NCI-H2029 treated with DMSO at 0.1 percent for 48 hours (cell line): ENCODE measurements around the gene PPIL1.

Experiments used
- DNase-seq: peaks from one replicate; lab custom pipeline; 2025; lab: John Stamatoyannopoulos, UW

PPIL1 gene

DNA sequence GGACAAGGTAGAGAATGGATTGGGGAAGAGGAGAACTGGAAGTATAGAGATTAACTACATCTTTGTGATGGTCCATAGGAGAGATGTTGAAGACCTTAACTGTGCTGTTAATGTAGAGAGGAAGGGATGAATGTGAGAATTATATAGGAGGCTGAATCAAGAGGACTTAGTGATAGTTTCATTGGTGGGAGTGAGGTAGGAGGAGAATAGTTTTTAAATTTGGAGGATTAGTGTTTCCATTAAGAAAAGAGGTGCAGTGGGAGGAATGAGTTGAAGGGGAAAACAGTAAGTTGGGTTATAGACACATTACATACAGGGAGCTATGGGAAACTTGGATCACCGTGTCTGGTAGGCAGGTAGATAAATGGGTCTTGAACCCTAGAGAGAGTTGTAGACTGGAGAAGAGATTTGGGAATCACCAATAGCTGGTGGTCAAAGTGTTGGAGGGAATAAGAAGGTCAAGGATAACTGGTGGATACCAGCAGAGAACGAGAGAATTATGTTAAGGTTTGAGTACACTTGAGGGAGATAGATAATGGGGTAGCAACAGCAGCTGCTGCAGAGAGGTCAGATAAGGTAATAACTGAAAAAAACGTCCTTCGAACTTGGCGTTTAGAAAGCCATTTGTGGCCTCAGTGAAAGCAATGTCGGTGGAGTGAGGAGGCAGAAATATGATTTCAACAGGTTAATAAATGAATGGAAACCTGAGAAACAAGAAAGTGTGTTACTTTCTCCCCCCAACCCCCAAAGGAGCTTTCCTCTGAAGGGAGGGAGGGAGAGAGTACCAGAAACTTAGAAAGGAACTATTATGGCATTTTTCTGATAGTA, 14.3 kb upstream of the PPIL1 start:
- DNase-seq: no peak

DNA sequence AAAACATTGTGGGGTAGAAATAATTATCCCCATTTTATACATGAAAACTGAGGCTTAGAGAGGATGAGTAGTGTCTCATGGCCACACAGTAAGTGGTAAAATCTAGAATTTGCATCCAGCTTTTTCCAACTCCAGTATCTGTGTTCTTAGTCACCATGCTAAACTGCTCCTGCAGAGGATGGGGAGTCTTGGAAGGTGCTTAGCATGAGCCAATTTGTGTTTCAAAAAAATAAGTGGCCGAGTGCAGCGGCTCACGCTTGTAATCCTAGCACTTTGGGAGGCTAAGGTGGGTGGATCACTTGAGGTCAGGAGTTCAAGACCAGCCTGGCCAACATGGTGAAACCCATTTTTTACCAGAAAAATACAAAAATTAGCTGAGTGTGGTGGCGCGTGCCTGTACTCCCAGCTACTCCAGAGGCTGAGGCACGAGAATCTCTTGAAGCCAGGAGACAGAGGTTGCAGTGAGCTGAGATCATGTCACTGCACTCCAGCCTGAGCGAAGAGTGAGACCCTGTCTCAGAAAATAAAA, 13.6 kb upstream of the PPIL1 start:
- DNase-seq: no peak

DNA sequence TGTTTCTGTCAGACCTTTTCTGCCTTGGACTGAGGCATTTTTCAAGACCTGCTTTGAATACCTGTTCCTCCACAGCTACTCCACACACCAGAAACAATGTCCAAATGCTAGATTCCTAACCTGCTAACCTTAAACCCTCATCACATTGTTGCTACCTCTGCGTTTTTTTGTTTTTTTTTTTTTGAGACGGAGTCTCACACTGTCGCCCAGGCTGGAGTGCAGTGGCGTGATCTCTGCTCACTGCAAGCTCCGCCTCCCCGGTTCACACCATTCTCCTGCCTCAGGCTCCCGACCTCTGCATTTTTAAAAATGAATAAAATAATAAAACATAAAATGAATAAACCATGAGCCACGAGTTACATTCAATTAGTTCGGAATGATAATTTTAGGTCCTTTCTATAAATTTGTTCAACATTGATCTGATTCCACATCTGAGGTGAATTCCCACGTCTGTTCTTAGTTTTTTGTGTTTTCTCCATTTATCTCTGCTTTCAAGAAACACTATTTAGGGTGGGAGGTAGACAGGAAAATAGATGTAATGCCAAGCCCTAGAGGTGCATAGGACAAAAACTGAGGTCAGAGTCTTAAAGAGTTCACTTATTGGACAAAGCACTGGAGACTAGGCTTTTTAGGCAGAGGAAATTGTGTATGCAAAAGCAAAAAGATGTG, 12.5 kb upstream of the PPIL1 start:
- no peak for DNase-seq

DNA sequence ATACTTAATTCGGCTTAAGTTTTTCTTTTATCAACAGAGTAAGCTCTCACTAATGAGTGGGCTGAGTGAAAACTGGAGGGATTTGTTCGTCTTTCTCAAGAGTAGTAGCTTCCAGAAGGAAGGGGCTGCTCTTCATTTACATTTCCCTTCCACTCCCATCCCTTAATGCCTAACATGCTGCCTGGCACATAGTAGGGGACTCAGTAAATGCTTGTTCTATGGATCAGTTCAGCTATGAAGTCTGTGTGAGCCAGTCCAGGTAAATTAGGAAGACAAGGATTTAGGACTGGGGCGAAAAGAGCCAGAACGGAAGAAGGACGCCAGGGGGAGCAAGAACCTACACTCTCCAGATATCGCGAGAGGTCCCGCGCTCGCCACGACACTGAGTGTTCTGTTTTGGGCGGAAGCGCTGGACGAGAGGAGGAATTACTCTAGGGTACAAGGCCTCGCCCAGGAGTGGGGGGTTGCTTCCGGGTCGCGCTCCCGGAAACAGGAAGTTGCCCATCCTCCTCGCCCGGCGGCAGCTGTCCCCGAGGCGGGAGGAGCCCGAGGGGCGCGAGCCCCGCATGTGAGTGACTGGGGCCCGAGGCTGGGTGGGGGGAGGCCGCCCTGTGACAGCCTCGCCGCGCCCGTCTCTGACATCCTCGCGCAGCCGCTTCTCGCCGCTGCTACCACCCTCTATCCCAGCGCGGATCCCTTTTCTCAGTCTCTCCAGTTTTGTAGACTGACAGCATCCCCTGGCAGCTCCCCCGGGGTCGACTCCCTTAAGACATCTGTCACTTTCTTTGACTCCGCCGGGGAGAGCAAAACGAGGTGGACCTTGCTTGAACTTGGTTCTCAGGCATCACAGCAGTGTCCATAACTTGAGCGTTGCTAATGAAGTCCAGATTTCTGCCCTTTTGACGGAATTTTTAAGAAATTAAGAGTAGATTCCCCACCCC, 11.1 kb upstream of the PPIL1 start, which contains the start of gene C6orf89:
C6orf89 (plus strand) TSS at position 492 of the 941 bp plus-strand sequence. CDS start 13,493 bp downstream, outside the sequence.
- DNase-seq: peak; percentile 94

DNA sequence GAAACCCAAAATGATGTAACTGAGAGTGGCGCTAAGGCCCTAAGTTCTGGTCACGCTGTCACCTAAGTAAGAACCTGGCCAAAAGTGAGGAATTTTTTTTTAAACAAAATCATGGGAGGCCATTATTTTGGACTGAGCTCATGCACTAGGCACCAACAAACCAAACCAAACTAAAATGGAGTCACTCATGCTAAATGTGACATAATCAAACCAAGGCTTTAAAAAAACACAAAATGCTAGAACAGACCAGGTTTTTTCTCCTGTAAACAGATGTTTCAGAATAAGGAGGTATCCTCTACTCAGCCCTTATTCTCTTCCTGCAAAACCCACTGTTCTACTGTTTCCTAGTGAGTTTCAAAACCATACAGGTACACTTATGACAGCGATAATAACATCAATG, 10.0 kb upstream of the PPIL1 start:
- DNase-seq: no peak

DNA sequence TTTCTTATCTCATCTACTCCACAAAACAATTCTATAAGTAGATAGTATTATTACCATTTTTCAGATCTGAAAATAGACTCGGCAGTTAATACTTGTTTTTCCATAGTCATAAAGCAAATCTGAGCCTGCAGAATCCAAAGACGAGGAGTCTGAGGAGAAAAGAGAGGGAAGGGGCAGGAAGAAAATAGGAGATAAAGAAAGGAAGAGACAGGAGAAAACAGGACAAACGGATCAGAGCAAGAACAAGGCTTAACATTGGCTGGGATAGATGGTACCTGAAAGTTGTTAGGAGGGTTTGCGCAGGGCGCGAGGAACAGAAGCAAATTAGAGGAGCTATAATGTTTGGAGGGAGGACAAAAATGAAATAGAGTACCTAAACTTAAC, 639 bp upstream of the PPIL1 start:
- no peak for DNase-seq

DNA sequence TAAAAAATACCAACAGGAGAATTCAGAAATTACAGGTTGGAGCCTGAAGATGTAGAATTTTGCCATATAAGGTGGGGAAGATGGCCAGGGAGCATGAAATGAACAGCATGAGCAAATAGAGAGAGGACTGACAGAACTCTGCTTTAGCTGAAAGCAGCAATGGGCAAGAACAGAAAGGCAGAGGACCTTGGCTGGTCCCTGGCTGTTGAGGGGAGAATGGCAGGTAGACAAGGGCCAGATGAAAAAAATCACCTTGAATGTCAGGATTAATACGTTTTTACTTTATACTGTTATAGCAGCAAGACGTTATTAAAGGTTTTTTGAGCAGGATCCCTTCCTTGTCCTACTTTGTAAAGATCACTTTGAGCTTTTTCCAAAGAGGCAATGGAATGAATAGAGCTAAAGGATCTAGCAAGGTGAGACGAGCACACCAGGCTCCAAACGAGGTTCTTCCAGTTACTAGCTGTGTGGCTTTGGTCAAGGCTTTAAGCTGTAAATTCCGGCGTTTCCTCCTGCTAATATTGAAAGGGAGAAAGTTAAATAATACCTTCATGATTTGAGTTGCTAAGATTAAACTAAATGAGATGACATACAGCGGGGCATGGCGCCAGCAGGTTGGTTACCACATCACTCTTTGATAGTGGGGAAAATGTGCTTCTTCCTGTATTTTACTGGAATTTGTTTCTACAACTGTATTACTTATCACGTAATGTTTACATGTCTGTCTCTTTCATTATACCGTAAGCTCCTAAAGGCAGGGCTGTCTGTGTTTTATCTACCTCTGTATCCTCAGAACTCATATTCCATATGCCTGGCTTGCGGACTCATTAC, 776 bp downstream of the PPIL1 start:
- DNase-seq: peak; percentile 25

DNA sequence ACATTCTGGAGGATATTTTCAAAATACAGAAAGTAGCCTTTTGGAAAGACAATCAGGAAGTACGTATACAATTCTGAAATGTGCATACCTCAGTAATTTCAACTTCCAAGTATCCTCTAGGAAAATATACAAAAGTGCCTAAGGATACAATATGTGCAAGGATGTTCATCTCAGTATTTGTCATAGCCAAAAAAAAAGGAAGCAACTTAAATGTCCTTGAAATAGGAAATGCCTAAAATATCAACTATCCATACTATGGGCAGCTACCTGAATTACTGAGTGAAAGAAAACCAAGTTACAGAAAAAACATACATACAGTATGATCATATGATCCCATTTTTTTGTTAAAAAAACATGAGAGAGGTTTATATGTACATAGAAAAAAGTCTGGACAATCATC, 1.5 kb downstream of the PPIL1 start:
- no peak for DNase-seq

DNA sequence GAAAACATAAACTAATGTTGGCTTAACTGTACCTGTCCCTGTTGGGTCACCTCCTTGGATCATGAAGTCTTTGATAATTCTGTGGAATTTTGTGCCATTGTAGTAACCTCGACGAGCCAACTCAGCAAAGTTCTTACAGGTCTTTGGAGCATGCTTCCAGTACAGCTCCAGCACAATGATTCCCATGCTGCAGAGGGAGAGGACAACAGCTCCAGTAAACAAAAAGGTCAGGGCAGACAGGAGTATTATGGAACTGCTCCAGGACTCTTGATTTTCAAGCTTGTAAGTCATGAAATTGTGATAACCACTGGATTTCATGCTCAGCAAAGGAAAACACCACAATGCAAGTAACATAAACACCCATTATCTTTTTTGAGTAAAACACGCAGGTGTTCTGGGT, 2.9 kb downstream of the PPIL1 start:
- DNase-seq: no peak

DNA sequence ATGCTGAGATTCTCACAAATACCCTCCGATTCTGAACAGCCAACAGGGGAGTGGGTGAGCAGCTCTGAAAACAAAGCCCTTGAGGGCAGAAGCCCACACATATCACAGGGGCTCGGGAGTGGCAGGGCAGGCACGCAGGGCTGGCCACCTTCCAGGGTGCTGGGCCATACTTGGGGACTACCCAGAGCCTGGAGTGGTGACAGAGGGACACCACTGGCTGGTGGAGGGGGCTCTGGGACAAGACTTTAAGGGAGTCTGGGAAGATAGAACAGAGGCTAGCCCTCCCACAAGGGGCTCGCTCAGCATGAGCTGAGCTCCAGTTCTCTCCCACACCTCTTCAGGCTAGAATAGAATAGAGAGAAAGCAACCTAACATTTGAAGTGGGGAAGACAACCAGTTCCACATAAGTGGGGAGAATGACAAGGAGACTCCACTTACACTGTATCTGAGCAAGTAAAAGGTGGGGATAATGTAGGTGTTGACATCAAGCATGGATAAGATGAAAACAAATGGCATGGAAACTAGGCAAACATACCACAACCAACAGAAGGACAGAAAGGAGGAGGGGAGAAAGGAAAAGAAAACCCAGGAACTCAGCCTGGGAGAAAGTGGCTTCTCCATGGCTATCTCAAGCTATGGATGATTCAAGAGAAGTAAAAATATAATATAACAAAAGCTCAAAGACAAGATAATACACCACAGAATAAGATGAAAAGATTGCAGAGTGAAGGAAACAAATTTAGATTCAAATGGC, 7.0 kb downstream of the PPIL1 start:
- DNase-seq: no peak

DNA sequence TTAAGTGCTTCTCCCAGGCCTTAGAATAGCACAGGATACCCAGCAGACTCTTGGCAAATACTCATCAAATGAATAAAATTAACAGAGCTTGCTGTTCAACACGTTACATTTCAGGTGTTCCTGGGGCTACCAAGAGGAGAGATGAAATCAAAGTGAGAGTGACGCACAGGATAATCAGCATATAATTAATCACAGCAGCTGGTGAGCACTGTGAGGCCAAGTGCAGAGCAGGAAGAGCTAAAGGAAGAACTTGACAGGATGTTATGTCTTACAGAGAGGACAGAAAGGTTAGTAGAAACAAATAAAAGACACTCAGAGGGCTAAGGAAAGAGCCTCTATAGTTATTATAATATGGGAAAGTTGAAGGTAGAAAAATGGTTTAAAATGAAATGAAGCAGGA, 8.8 kb downstream of the PPIL1 start:
- no peak for DNase-seq

DNA sequence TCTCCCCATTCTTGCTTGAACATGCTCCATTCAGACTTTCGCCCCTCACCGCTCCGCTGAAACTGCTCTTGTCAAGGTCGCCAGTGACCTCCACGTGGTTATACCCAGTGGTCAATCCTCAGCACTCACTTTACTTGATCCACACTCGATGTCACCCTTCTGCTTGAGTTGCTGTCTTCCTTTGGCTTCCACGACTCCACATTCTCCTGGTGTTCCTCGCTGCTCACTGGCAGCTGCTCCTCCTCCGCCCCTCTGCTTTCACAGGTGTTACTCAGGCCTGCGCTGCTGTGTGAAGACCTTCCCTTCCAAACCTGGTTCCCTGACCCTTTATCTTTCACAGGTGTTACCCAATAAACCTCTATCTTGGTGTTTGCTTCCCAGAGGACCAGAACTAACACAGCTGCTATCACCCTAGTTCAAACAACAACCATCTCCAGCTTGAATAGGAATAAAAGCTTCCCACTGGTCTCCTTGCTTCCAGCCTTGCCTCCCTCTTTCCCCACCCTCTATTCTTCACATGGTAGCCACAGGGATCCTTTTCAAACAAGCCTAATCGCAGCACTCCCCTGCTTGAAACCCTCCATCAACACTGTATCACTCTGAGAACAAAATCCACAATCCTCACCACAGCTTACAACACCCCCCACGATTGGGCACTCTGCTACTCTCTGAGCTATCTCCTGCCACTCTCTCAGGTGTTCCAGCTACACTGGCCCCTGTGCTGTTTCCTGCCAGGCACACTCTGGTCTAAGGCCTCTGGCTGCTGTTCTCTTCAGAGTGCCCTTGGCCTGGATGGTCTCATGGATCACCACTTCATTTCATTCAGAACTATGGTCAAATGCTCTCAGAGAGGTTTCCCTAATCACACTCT, 10.7 kb downstream of the PPIL1 start:
- no peak for DNase-seq

DNA sequence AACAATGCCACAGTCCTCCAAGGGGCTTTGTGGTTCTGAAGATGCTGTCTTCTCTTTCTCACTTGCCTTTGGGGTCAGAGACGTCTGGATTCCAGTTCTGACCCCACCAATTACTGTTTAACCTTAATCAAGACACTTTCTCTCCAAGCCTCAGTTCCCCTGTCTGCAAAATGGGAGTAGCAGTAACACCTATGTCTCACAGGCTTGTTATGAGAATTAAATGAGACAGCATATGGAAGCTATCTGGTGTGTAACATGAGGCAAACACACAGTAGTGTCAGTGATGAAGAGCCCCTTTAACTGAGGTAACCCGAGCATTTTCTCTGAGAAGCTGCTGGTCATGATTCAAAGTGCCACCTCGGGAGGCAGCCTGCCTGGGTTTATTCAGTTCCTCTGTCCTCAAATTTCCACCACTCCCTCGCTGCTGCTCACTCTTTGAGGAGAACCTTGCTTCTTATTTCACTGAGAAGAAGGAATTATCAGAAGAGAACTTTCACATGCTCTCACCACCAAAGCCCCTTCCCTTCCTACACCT, 11.7 kb downstream of the PPIL1 start:
- no peak for DNase-seq

DNA sequence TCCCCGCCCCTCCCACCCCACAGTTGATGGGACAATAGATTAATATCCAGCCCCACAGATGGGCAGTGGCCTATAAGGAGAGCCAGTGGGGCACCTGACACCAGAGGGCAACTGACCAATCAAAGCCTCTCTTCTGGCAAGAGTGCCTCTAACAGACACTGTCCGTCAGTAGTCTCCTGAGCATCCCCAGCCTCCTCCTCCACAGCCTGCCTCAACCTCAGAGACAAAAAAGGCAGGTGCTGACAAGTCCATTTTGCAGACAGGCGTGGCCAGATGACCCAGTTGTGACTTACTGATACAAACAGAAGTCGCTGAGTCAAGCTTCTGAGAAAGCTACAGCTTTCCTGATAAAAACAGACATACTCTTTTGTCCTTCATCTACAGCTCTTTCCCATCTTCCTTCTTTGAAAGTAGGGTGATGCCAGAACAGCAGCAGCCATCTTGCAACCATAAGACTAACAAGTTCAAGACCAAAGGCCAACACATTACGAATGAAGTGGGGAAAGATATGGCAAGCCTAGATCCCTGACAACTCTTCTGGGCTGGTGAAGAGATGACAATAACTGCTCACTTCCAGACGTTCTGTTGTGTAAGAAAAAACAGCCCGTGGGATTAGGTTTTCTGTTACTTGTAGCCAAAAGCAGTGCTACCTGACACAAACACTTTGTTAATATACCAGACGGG, 12.3 kb downstream of the PPIL1 start:
- DNase-seq: no peak

DNA sequence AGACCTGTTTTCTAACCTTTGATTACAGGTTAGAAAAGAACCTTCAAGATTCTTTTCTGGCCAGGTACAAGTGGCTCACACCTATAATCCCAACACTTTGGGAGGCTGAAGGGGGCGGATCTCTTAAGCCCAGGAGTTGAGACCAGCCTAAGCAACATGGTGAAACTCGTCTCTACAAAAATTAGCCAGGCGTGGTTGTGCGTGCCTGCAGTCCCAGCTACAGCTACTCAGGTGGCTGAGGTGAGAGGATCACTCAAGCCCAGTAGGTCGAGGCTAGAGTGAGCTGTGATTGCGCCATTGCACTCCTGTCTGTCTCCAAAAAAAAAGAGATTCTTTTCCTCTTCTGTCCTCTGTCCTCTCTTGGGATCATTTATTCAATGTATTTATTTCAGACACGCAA, 14.5 kb downstream of the PPIL1 start:
- no peak for DNase-seq

DNA sequence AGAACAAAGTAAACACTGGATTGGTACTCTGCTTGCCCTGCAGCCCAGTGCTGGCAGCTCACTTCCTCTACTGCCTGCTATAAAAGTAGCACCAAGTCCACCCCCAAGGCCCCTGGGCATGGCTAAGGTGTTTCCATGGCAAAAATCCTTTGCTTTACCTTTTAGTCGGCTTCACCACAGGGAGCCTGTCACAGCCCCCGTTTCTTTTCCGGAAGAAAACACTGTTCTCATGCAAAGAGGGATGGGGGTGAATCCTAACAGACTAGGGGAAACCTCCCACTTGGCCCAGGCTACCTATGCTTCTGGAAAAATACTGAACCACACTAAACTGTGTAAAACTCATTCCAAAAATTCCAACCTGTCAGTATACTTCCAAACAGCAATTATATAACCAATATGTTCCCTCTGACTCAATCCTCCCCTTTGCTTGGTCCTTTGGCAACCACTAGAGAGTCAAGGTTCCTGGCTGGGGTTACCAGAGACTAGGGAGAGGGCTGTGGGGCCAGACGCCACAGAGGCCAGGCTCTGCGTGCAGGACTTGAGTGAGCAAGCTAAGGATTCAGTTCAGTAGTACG, 16.1 kb downstream of the PPIL1 start:
- DNase-seq: no peak

DNA sequence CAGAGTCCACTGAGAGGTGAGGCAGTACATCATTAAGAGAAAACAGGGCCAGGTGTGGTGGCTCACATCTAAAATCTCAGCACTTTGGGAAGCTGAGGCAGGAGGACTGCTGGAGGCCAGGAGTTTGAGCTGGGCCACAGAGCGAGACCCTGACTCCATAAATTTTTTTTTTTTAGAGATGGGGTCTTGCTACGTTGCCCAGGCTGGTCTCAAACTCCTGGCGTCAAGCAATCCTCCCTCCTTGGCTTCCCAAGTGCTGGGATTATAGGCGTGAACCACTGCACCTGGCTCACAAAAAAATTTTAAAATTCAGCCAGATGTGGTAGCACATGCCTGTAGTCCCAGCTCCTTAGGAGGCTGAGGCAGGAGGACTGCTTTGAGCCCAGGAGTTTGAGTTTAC, 17.3 kb downstream of the PPIL1 start:
- DNase-seq: no peak

DNA sequence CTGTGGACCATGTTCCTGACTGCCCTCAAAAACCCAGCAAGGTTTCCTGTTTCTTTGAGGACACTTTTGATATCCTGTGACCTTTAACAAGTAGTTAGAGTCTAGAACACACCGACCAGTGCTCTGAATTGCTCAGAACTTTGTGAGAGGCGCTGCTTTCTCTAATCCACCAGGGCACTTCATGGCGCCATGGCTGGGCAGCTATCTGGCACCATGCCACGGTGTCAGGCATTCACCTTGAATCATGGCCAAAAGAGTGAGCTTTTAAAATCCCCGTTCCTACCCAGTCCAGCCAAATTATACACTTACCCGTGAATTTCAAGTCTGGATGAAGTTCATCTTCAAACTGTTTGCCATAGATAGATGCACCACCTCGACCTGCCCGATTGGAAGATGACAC, 18.3 kb downstream of the PPIL1 start:
- peak; percentile 40 for DNase-seq
